D721Med (cell line): ENCODE measurements around the gene NARS2.

Experiments
- DNase-seq: peaks from one replicate; pipeline ENCODE4 v3.0.0; 2011; ENCODE audit warnings: low spot score; ENCODE audit not compliant: insufficient read length
- FAIRE-seq: peaks from 2 replicates; lab custom pipeline; 2011; peaks lifted over from hg19 to GRCh38; lab: Jason Lieb, UNC
- TF ChIP-seq, protein P1 (sequence below): IDR thresholded peaks from 2 replicates; pipeline ENCODE4 v1.5.1; 2012; ENCODE audit warnings: mild to moderate bottlenecking, control low read depth; ENCODE audit not compliant: insufficient read depth; ENCODE audit errors: missing control alignments

Gene NARS2

DNA sequence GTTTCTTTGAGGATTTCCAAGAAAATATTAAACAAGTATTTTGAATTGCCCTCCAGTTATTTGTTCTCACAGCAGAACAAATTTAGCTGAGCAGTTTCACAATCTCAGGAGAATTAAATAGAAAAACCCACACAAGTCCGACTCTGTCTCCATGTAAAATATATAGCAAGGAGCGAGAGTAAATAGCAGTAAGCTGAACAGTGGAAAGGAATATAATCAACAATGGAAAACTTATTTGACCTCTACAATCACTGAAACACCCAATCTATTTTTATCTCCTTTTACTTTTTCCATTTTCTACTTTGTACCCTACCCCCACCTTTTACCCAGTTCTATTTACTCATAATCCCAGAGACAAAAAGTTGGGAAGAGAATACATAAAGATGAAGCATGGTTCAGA lies 34.4 kb downstream of the NARS2 start:
- FAIRE-seq (no peak), DNase-seq (no peak)
- TF ChIP-seq, protein P1, sequence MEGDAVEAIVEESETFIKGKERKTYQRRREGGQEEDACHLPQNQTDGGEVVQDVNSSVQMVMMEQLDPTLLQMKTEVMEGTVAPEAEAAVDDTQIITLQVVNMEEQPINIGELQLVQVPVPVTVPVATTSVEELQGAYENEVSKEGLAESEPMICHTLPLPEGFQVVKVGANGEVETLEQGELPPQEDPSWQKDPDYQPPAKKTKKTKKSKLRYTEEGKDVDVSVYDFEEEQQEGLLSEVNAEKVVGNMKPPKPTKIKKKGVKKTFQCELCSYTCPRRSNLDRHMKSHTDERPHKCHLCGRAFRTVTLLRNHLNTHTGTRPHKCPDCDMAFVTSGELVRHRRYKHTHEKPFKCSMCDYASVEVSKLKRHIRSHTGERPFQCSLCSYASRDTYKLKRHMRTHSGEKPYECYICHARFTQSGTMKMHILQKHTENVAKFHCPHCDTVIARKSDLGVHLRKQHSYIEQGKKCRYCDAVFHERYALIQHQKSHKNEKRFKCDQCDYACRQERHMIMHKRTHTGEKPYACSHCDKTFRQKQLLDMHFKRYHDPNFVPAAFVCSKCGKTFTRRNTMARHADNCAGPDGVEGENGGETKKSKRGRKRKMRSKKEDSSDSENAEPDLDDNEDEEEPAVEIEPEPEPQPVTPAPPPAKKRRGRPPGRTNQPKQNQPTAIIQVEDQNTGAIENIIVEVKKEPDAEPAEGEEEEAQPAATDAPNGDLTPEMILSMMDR = no peak

DNA sequence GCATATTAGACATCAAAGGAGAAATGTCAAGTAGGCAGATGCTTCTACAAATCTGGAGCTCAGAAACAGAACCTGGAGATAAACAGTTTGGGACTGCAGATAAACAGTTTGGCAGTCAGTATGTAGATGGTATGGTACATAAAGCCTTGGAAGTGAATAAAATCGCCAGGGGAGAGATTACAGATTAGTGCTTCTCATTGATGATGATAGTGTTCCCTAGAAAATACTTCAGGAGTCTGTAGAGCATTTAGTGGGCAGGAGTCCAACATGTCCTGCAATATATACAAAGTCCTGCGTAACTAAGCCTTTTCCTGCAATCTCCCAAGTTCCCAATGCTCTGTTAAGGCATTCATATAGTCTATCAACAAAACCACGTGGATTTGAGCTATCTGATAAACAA lies 35.2 kb downstream of the NARS2 start:
- DNase-seq (no peak), FAIRE-seq (no peak)
- TF ChIP-seq, protein P1 = no peak

GRCh38 chr11:78536933-78537332 lies 37.7 kb downstream of the NARS2 start:
- DNase-seq (no peak), FAIRE-seq (no peak)
- TF ChIP-seq, protein P1 = no peak

DNA sequence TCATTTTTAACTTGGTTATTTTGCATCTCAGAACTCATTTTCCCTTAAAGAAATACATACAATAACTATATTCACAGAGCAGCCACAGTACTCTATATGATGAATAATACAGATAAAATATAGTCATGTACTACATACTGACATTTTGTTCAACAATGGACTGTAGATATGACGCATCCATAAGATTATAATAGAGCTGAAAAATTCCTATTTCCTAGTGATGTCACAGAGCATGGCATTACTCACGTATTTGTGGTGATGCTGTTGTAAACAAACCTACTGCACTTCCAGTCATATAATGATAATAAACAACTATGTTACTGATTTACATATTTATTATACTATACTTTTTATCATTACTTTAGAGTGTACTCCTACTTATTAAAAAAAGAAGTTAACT lies 38.7 kb downstream of the NARS2 start:
- FAIRE-seq = no peak
- no peak for DNase-seq
- TF ChIP-seq, protein P1 = no peak

- DNase-seq (no peak), FAIRE-seq (no peak)
- TF ChIP-seq, protein P1 = no peak
Measured at GRCh38 chr11:78535027-78535426, 39.6 kb downstream of the NARS2 start.

- DNase-seq (no peak), FAIRE-seq (no peak)
- TF ChIP-seq, protein P1 = no peak
Measured at GRCh38 chr11:78533399-78533798, 41.3 kb downstream of the NARS2 start.

DNA sequence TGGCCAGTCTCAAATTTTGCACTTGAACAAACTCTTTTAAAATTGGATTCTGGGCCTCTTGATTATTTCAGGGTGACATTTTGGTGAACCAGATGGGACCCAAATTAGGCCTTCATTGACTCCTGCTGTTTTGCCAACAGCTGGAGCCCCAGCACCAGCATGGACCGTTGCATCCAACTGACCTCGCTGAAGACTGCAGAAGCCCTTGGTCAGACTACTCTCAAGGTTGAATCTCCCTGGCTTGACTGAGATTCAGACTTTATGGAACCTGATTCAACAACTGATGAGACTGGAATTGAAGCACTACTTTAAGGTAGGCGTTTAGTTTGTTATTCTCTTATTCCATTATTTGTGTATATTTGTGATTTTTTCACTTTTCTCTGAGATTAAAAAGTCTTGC lies 41.7 kb downstream of the NARS2 start:
- DNase-seq (no peak), FAIRE-seq (no peak)
- TF ChIP-seq, protein P1 = no peak
